ENCODE data around the gene PACS2.

PACS2 gene

GRCh38 chr14:105316577-105316941, 2.0 kb downstream of the PACS2 start:
- H3K4me3 ChIP-seq (ENCODE audit: low read depth, low read length) = no peak overlapping the region
- TF ChIP-seq CTCF (IDR thresholded peaks at IDR 0.05; ENCODE audit: borderline replicate concordance, insufficient read depth, low read depth, low read length) = no peak

GRCh38 chr14:105316968-105317510, 2.5 kb downstream of the PACS2 start:
- no peak for TF ChIP-seq CTCF (IDR thresholded peaks at IDR 0.05; ENCODE audit: borderline replicate concordance, insufficient read depth, low read depth, low read length)
- no peak overlapping the region for H3K4me3 ChIP-seq (ENCODE audit: low read depth, low read length)

- TF ChIP-seq CTCF (IDR thresholded peaks at IDR 0.05; ENCODE audit: borderline replicate concordance, insufficient read depth, low read depth, low read length) = no peak
Observed at GRCh38 chr14:105317546-105317945, 3.0 kb downstream of the PACS2 start.

GRCh38 chr14:105322791-105323556, 8.4 kb downstream of the PACS2 start:
- TF ChIP-seq CTCF (IDR thresholded peaks at IDR 0.05; ENCODE audit: borderline replicate concordance, insufficient read depth, low read depth, low read length) = no peak
- no peak overlapping the region for H3K4me3 ChIP-seq (ENCODE audit: low read depth, low read length)

More at GRCh38 chr14:105317546-105317945, 3.0 kb downstream of the PACS2 start:
- H3K4me3 ChIP-seq (ENCODE audit: low read depth, low read length) = no peak overlapping the region

- H3K4me3 ChIP-seq (ENCODE audit: low read depth, low read length) = no peak overlapping the region
- TF ChIP-seq CTCF (IDR thresholded peaks at IDR 0.05; ENCODE audit: borderline replicate concordance, insufficient read depth, low read depth, low read length) = no peak
Observed at GRCh38 chr14:105323663-105324062, 9.1 kb downstream of the PACS2 start.

- H3K4me3 ChIP-seq (ENCODE audit: low read depth, low read length) = no peak overlapping the region
- TF ChIP-seq CTCF (IDR thresholded peaks at IDR 0.05; ENCODE audit: borderline replicate concordance, insufficient read depth, low read depth, low read length) = no peak
Observed at GRCh38 chr14:105324080-105324778, 9.7 kb downstream of the PACS2 start.
